GM18505 (cell line): ENCODE data around the gene FAM229B.
"Not testable (repeated sequence)": the region's sequence is repeated elsewhere in the genome, so short reads cannot be mapped to it uniquely, and the experiment has no call there.

Experiments
- ATAC-seq: cut with Tn5 transposase; IDR thresholded peaks from one replicate; pipeline ENCODE4 v1.9.1; 2021; ENCODE audit not compliant: unreplicated experiment
- POLR2A ChIP-seq: IDR thresholded peaks from 4 replicates; pipeline ENCODE4 v1.6.1; 2011; ENCODE audit warnings: borderline replicate concordance; ENCODE audit not compliant: insufficient read depth, insufficient read length; ENCODE audit errors: extremely low read depth

Gene FAM229B

GRCh38 chr6:112087136-112087911 lies at the start of gene FAM229B, which contains the start of gene TUBE1:
FAM229B (plus strand) TSS chr6:112087591; CDS start chr6:112099284, 11,693 bp downstream.
TUBE1 (minus strand) TSS chr6:112087482; CDS start chr6:112087434, 48 bp downstream.
- ATAC-seq, result peak; percentile 98
- peak; percentile 88 for TF ChIP-seq POLR2A

GRCh38 chr6:112037783-112038216 lies 49.6 kb upstream of the FAM229B start:
- ATAC-seq, result no peak
- TF ChIP-seq POLR2A, result no peak

- no peak for TF ChIP-seq POLR2A
- ATAC-seq, result no peak
Measured at GRCh38 chr6:112038268-112038667, 49.1 kb upstream of the FAM229B start.

- no peak for TF ChIP-seq POLR2A
- no peak for ATAC-seq
Measured at GRCh38 chr6:112038756-112039430, 48.5 kb upstream of the FAM229B start.

- no peak for TF ChIP-seq POLR2A
- ATAC-seq, result no peak
Measured at GRCh38 chr6:112039431-112039770, 48.0 kb upstream of the FAM229B start.

- no peak for ATAC-seq
- no peak for TF ChIP-seq POLR2A
Measured at GRCh38 chr6:112040956-112041355, 46.4 kb upstream of the FAM229B start.

- ATAC-seq, result no peak
- no peak for TF ChIP-seq POLR2A
Measured at GRCh38 chr6:112041535-112041934, 45.9 kb upstream of the FAM229B start.

GRCh38 chr6:112043032-112044007 lies 44.1 kb upstream of the FAM229B start:
- ATAC-seq, result peak; percentile 92
- peak; percentile 41 for TF ChIP-seq POLR2A

GRCh38 chr6:112044196-112044595 lies 43.2 kb upstream of the FAM229B start:
- no peak for ATAC-seq
- no peak for TF ChIP-seq POLR2A

- TF ChIP-seq POLR2A, result no peak
- ATAC-seq, result no peak
Measured at GRCh38 chr6:112044856-112045255, 42.5 kb upstream of the FAM229B start.

GRCh38 chr6:112047523-112047922 lies 39.9 kb upstream of the FAM229B start:
- ATAC-seq, result not testable (repeated sequence)

GRCh38 chr6:112049026-112049799 lies 38.2 kb upstream of the FAM229B start:
- no peak for ATAC-seq
- no peak for TF ChIP-seq POLR2A

GRCh38 chr6:112049996-112050395 lies 37.4 kb upstream of the FAM229B start:
- no peak for TF ChIP-seq POLR2A
- no peak for ATAC-seq

- no peak for TF ChIP-seq POLR2A
- no peak for ATAC-seq
Measured at GRCh38 chr6:112050429-112050828, 37.0 kb upstream of the FAM229B start.

GRCh38 chr6:112051251-112051740 lies 36.1 kb upstream of the FAM229B start:
- not testable (repeated sequence) for ATAC-seq
